Activated naive CD8-positive, alpha-beta T cell treated with anti-CD3 and anti-CD28 coated beads for 36 hours (primary cell): ENCODE data around the gene MCM9. TPM values are rescaled to one million over a fixed set of nuclear protein-coding genes. Genes with fewer than 3 reads are reported as not detected.

Experiments
- DNase-seq: peaks from one replicate; pipeline ENCODE4 v3.0.0; 2021
- H3K27ac Mint-ChIP-seq: one replicate; pipeline ENCODE4 v1.8.0; 2022; ENCODE audit warnings: mild to moderate bottlenecking, moderate library complexity, mixed read lengths
- H3K27me3 Mint-ChIP-seq: one replicate; pipeline ENCODE4 v1.8.0; 2022; ENCODE audit warnings: mild to moderate bottlenecking, mixed read lengths
- H3K36me3 Mint-ChIP-seq: one replicate; pipeline ENCODE4 v1.8.0; 2021; ENCODE audit warnings: mild to moderate bottlenecking, mixed read lengths
- H3K4me1 Mint-ChIP-seq: one replicate; pipeline ENCODE4 v1.8.0; 2021; ENCODE audit warnings: mixed read lengths
- H3K4me3 Mint-ChIP-seq: one replicate; pipeline ENCODE4 v1.8.0; 2022; ENCODE audit warnings: mild to moderate bottlenecking, moderate library complexity, mixed read lengths
- H3K9me3 Mint-ChIP-seq: one replicate; pipeline ENCODE4 v1.8.0; 2022; ENCODE audit warnings: mixed read lengths
- total RNA-seq, 2 experiments: library from RNA; stranded (reverse); gene quantifications; one replicate each; pipeline ENCODE4 v1.2.3, GENCODE V29; 2021

MCM9 gene
- total RNA-seq, 2 experiments from 2014 or later: 20.0 to 20.3 TPM

- peaks cover 18% of the 10 kb centered on the region for H3K36me3 Mint-ChIP-seq
- H3K4me3 Mint-ChIP-seq: no peak overlapping the region
- DNase-seq: no peak
- no peak overlapping the region for H3K27ac Mint-ChIP-seq
- no peaks in the 10 kb centered on the region for H3K4me1 Mint-ChIP-seq
- peaks cover 50% of the 10 kb centered on the region for H3K9me3 Mint-ChIP-seq
- H3K27me3 Mint-ChIP-seq: no peaks in the 10 kb centered on the region
These were observed 10.3 kb upstream of the MCM9 start for GRCh38 chr6:118945217-118945616.

- Mint-ChIP-seq H3K27me3 (no peaks in the 10 kb centered on the region), H3K4me1 (peaks cover 12% of the 10 kb centered on the region), H3K27ac (no peak overlapping the region), H3K9me3 (peaks cover 38% of the 10 kb centered on the region), H3K4me3 (no peak overlapping the region), H3K36me3 (peaks cover 57% of the 10 kb centered on the region)
- no peak for DNase-seq
These were observed 5.8 kb upstream of the MCM9 start for GRCh38 chr6:118940770-118941169.

GRCh38 chr6:118939683-118940082, 4.7 kb upstream of the MCM9 start:
- no peaks in the 10 kb centered on the region for H3K27me3 Mint-ChIP-seq
- peaks cover 55% of the 10 kb centered on the region for H3K36me3 Mint-ChIP-seq
- no peak overlapping the region for H3K27ac Mint-ChIP-seq
- H3K4me3 Mint-ChIP-seq: no peak overlapping the region
- DNase-seq: no peak
- peaks cover 18% of the 10 kb centered on the region for H3K4me1 Mint-ChIP-seq
- peaks cover 29% of the 10 kb centered on the region for H3K9me3 Mint-ChIP-seq

- H3K36me3 Mint-ChIP-seq: peaks cover 46% of the 10 kb centered on the region
- peaks cover 27% of the 10 kb centered on the region for H3K4me1 Mint-ChIP-seq
- no peaks in the 10 kb centered on the region for H3K27me3 Mint-ChIP-seq
- H3K4me3 Mint-ChIP-seq: peak overlapping the region; percentile 89
- peaks cover 11% of the 10 kb centered on the region for H3K9me3 Mint-ChIP-seq
- H3K27ac Mint-ChIP-seq: no peak overlapping the region
- no peak for DNase-seq
These were observed 1.2 kb upstream of the MCM9 start for GRCh38 chr6:118935978-118936703.

DNA sequence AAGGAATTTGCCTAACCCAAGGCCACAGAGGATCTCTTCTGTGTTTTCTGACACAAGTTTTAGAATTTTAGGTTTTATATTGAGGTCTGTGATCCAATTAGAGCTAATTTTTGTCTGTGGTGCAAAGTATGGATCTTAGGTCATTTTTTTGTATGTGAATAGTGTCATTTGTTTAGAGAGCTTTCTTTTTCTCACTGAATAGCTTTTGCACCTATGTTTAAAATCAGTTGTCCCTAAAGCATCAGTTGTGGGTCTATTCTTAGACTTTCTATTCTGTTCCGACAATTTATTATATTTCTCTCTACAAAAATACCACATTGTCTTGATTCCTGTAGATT, 341 bp upstream of the MCM9 start:
- H3K36me3 Mint-ChIP-seq: peaks cover 51% of the 10 kb centered on the region
- H3K9me3 Mint-ChIP-seq: peaks cover 11% of the 10 kb centered on the region
- H3K27me3 Mint-ChIP-seq: no peaks in the 10 kb centered on the region
- H3K4me3 Mint-ChIP-seq: peak overlapping the region; percentile 89
- H3K27ac Mint-ChIP-seq: peak overlapping the region; percentile 96
- DNase-seq: no peak
- H3K4me1 Mint-ChIP-seq: peaks cover 27% of the 10 kb centered on the region

DNA sequence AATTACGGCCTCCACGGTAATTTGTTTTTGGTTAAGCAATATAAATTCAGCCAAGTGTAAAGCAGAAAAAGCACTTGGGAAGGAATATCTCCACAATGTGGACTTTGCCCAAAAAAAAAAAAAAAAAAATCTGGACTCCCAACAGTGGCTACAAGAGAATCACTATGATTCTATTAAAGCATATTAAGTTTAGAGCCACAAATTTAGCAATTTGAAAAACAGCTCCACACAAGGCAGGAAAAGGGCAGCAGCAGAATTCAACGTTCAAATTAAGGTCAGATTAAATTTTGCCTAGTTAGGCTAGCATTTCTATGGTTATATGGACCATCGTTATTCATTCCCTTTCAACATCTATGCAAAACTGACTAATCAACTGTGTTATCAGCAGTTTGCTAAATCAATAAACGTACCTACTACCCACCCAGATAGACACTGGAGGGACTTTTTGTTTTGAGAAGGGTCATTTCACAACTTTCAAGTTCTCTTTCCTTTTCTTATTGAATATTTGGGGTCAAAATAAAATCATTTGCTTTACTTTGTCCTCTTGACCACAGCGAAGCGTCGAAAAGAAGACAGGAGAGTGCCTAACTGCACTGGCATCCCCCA, 1.0 kb downstream of the MCM9 start:
- Mint-ChIP-seq H3K27ac (peak overlapping the region; percentile 84), H3K4me3 (peak overlapping the region; percentile 89), H3K27me3 (no peaks in the 10 kb centered on the region), H3K36me3 (peaks cover 41% of the 10 kb centered on the region), H3K9me3 (peaks cover 11% of the 10 kb centered on the region), H3K4me1 (peaks cover 27% of the 10 kb centered on the region)
- no peak for DNase-seq

DNA sequence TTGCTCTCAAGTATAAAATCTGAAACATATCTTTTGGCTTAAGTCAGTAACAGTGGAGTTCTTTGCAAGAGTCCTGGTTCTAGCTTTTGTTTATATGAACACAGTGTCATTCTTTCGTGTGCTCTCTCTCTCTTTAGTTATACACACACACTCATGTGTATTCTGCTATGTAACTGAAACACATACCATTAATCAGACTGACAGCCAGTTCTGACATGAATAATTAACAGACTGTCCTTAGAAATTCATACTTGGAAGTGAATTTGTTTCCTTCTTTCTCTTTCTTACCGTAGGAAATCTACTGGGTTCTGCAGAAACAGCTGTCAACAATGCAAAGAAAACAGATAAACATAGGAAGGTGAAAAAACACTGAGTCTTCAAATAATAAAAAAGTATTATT, 2.5 kb downstream of the MCM9 start:
- DNase-seq: no peak
- Mint-ChIP-seq H3K4me1 (peaks cover 27% of the 10 kb centered on the region), H3K4me3 (no peak overlapping the region), H3K27me3 (no peaks in the 10 kb centered on the region), H3K36me3 (peaks cover 35% of the 10 kb centered on the region), H3K9me3 (peaks cover 7% of the 10 kb centered on the region), H3K27ac (no peak overlapping the region)

DNA sequence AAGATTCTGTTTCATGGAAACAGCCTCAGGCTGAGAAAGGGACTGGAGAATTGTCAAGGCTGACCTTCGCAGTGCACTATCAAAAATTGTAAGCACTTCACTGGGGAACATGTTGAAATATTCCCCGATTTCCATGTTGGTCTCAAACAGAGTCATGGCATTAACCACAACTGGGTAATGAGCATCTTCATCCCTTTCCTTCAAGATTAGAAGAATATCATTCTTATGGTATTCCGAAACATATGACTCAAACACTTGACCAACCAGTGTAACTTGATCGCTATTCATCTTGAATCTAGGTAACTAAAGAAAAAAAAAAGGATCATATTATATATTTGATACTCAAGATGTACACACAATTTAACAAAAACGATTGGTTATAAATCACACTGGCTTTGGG, 3.5 kb downstream of the MCM9 start:
- Mint-ChIP-seq H3K27me3 (no peaks in the 10 kb centered on the region), H3K9me3 (peaks cover 2% of the 10 kb centered on the region), H3K36me3 (peaks cover 32% of the 10 kb centered on the region), H3K27ac (no peak overlapping the region), H3K4me3 (no peak overlapping the region), H3K4me1 (peaks cover 22% of the 10 kb centered on the region)
- DNase-seq: no peak

- Mint-ChIP-seq H3K9me3 (no peaks in the 10 kb centered on the region), H3K4me1 (peaks cover 14% of the 10 kb centered on the region), H3K27ac (no peak overlapping the region), H3K4me3 (no peak overlapping the region), H3K27me3 (no peaks in the 10 kb centered on the region), H3K36me3 (peaks cover 27% of the 10 kb centered on the region)
- no peak for DNase-seq
These were observed 4.3 kb downstream of the MCM9 start for GRCh38 chr6:118930680-118931079.

DNA sequence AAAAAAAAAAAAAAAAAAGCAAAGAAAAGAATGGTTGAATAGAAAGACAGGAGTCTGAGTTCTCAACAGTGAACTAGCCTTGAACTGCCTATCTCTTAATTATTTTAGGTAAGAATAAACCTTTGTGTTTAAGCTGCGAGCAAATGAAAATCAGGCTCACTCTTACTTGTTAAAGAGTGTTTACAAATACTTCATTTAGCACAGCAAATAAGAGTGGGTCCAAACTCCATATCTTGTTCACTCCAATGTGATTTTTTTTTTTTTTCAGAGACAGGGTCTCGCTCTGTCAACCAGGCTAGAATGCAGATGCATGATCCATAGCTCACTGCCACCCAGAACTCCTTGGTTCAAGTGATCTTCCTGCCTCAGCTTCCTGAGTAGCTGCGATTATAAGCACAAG, 11.9 kb downstream of the MCM9 start:
- no peaks in the 10 kb centered on the region for H3K4me1 Mint-ChIP-seq
- H3K4me3 Mint-ChIP-seq: no peak overlapping the region
- no peaks in the 10 kb centered on the region for H3K27me3 Mint-ChIP-seq
- peaks cover 41% of the 10 kb centered on the region for H3K36me3 Mint-ChIP-seq
- H3K27ac Mint-ChIP-seq: no peak overlapping the region
- DNase-seq: no peak
- no peaks in the 10 kb centered on the region for H3K9me3 Mint-ChIP-seq

DNA sequence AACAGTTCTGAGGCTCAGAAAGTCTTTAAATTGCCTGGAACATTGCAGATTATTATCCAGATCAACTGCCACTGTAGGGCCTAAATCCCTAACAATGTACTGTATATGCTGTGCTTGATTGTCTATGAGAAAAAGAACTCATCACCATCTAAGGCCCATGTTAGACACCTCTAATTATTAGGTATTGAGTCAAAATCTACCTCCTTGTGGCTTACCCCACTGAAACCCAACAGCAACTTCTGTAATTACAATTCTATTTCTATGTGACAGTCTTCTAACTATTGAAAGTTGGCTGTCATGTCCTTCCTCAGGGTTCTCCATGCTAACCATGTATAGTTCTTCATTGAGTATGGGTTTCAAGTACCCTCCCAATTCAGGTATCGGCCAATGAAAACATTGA, 13.9 kb downstream of the MCM9 start:
- Mint-ChIP-seq H3K27ac (no peak overlapping the region), H3K36me3 (peaks cover 35% of the 10 kb centered on the region), H3K27me3 (no peaks in the 10 kb centered on the region), H3K9me3 (no peaks in the 10 kb centered on the region), H3K4me1 (no peaks in the 10 kb centered on the region), H3K4me3 (no peak overlapping the region)
- no peak for DNase-seq

DNA sequence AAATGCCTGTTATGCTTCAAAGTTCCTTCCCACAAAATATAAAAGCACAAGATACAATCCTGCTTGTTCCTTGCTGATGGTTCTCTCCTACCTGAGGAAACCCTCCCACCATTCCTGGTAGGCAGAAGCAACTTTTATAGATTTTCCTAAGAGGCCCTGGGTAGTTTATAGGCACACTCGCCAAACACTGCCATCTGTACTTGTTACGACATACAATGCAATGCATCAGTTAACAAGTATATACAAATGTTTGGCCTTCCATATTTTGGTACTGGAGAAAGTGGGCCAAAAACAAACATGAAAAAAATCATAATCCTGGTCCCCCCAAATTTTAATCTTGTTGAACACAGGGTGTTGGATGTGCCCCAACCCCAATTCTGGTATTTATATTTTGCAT, 16.6 kb downstream of the MCM9 start:
- Mint-ChIP-seq H3K27ac (no peak overlapping the region), H3K36me3 (peaks cover 39% of the 10 kb centered on the region), H3K9me3 (no peaks in the 10 kb centered on the region), H3K4me3 (no peak overlapping the region), H3K4me1 (no peaks in the 10 kb centered on the region), H3K27me3 (no peaks in the 10 kb centered on the region)
- DNase-seq: no peak

DNA sequence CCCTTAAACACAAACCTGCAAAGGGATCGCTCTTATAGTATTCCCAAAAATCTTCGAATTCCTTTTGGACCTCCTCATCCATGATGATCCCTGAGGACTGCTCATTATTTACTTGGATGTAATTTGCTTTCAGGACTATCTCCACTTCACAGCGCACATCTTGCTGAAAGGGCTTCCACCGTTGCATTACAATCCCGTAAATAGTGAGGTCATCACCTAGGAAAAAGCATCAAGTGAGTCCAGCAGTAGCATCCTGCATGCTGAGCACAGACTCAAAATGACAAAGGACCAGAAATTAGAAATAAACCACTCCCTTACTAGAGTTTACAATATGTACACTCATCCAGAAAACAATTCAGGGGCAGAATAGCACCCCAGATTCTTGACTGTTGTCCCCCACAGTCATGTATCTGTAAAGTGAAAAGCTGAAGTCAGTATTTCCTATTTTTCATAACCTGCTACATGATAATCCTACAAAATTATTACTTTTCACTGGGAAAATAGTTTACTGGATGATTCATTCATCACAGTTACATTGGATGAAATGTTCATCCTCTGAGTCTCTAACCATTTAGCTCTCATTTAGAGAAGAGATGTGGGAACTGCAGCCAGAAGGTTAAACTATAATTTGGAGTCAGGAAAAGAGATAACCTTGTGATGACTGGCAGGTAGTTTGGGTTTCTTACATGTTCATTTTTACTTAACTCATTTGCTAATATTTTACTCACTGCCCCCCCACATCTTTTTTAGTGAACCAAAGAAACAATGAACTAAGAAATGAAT, 17.2 kb downstream of the MCM9 start:
- Mint-ChIP-seq H3K4me3 (no peak overlapping the region), H3K36me3 (peaks cover 41% of the 10 kb centered on the region), H3K27ac (no peak overlapping the region), H3K9me3 (no peaks in the 10 kb centered on the region), H3K4me1 (peaks cover 1% of the 10 kb centered on the region), H3K27me3 (no peaks in the 10 kb centered on the region)
- no peak for DNase-seq

GRCh38 chr6:118914598-118914997, 20.4 kb downstream of the MCM9 start:
- Mint-ChIP-seq H3K36me3 (peaks cover 41% of the 10 kb centered on the region), H3K4me3 (no peak overlapping the region), H3K4me1 (peaks cover 3% of the 10 kb centered on the region), H3K27ac (no peak overlapping the region), H3K9me3 (no peaks in the 10 kb centered on the region), H3K27me3 (no peaks in the 10 kb centered on the region)
- no peak for DNase-seq

DNA sequence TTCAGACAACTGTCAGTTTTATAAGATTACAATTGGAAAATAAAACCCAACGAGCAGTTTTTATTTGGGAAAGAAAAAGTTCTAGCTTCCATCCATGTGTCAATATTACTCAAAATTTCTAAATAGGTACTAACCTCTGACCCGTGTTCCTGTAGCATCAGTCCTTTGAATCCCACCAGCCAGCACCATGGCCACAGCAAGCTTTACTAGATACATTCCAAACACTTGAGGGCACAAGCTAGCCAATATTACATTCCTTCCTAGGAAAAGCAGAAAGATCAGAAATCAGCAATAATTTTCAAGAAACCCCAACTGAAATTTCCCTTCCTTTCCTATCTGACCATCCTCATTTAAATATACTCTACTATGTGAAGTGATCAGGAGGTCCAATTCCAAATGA, 21.8 kb downstream of the MCM9 start:
- Mint-ChIP-seq H3K4me3 (no peak overlapping the region), H3K27me3 (no peaks in the 10 kb centered on the region), H3K9me3 (no peaks in the 10 kb centered on the region), H3K36me3 (peaks cover 45% of the 10 kb centered on the region), H3K27ac (no peak overlapping the region), H3K4me1 (peaks cover 3% of the 10 kb centered on the region)
- no peak for DNase-seq
